Activated CD4-positive, alpha-beta T cell treated with anti-CD3 and anti-CD28 coated beads, Interleukin-2, amount 10 ng/mL, durations not matched to agents 7 days and 5 days (primary cell): ENCODE data around the gene ADAR. TPM values are rescaled to one million over a fixed set of nuclear protein-coding genes. Genes with fewer than 3 reads are reported as not detected.

Experiments
- CTCF ChIA-PET: fragments of 350-600 bp; sonication (Branson Sonifier 250); formaldehyde crosslinking; loops from one replicate; lab custom pipeline; 2021; ENCODE audit warnings: antibody characterized with exemption; lab: Charles Lee
- POLR2A ChIA-PET: fragments of 350-600 bp; sonication (Branson Sonifier 250); formaldehyde crosslinking; loops from one replicate; lab custom pipeline; 2021; ENCODE audit warnings: antibody characterized with exemption; lab: Charles Lee
- DNase-seq: peaks from one replicate; pipeline ENCODE4 v3.0.0-alpha.2; 2020
- H3K27ac Mint-ChIP-seq: one replicate; pipeline ENCODE4 v1.8.0; 2021; ENCODE audit warnings: mild to moderate bottlenecking, moderate library complexity, mixed read lengths
- H3K27me3 Mint-ChIP-seq: one replicate; pipeline ENCODE4 v1.8.0; 2021; ENCODE audit warnings: mixed read lengths
- H3K36me3 Mint-ChIP-seq: one replicate; pipeline ENCODE4 v1.8.0; 2021; ENCODE audit warnings: low read depth, mixed read lengths
- H3K4me1 Mint-ChIP-seq: one replicate; pipeline ENCODE4 v1.8.0; 2021; ENCODE audit warnings: mixed read lengths
- H3K4me3 Mint-ChIP-seq: one replicate; pipeline ENCODE4 v1.8.0; 2021; ENCODE audit warnings: mild to moderate bottlenecking, moderate library complexity, mixed read lengths
- H3K9me3 Mint-ChIP-seq: one replicate; pipeline ENCODE4 v1.8.0; 2021; ENCODE audit warnings: mixed read lengths
- total RNA-seq, 2 experiments: library from RNA; stranded (reverse); gene quantifications; one replicate each; pipeline ENCODE4 v1.2.3, GENCODE V29; 2021

The ADAR gene
- total RNA-seq, 2 experiments from 2014 or later: 384 to 394 TPM

GRCh38 chr1:154627257-154628120 is 19.5 kb upstream of the ADAR start:
- Mint-ChIP-seq H3K36me3 (peaks cover 27% of the 10 kb centered on the region), H3K4me3 (peak overlapping the region; percentile 100), H3K4me1 (peaks cover 44% of the 10 kb centered on the region), H3K27me3 (peaks cover 15% of the 10 kb centered on the region), H3K9me3 (peaks cover 13% of the 10 kb centered on the region), H3K27ac (peak overlapping the region; percentile 100)
- CTCF ChIA-PET: interaction anchor here (1.5 kb wide), 1 partner anchor 17 kb away, joined by 6 read pairs; no protein-coding TSS in a partner anchor
- peak; percentile 94 for DNase-seq
- POLR2A ChIA-PET: no interaction called here

- H3K9me3 Mint-ChIP-seq: peaks cover 13% of the 10 kb centered on the region
- ChIA-PET POLR2A (no interaction called here), CTCF (interaction anchor here (0.6 to 1.5 kb wide), 3 partner anchors 16 to 273 kb away, joined by 3 to 6 read pairs (median 3); no protein-coding TSS in a partner anchor)
- peaks cover 8% of the 10 kb centered on the region for H3K27me3 Mint-ChIP-seq
- peak overlapping the region; percentile 100 for H3K4me3 Mint-ChIP-seq
- H3K36me3 Mint-ChIP-seq: peaks cover 27% of the 10 kb centered on the region
- DNase-seq: peak; percentile 36
- peaks cover 52% of the 10 kb centered on the region for H3K4me1 Mint-ChIP-seq
- peak overlapping the region; percentile 100 for H3K27ac Mint-ChIP-seq
These were observed 18.7 kb upstream of the ADAR start for GRCh38 chr1:154626456-154627256.

- Mint-ChIP-seq H3K27ac (no peak overlapping the region), H3K4me1 (peaks cover 59% of the 10 kb centered on the region), H3K4me3 (peak overlapping the region; percentile 21), H3K27me3 (no peaks in the 10 kb centered on the region), H3K9me3 (peaks cover 12% of the 10 kb centered on the region), H3K36me3 (peaks cover 27% of the 10 kb centered on the region)
- POLR2A ChIA-PET: interaction anchor here (0.6 kb wide), 1 partner anchor 235 kb away, joined by 4 read pairs; no protein-coding TSS in a partner anchor
- CTCF ChIA-PET: interaction anchor here (0.6 to 0.8 kb wide), 2 partner anchors 7 to 15 kb away, joined by 3 to 4 read pairs; no protein-coding TSS in a partner anchor
- no peak for DNase-seq
These were observed 17.0 kb upstream of the ADAR start for GRCh38 chr1:154624746-154625643.

GRCh38 chr1:154623358-154623757 is 15.4 kb upstream of the ADAR start:
- DNase-seq: no peak
- Mint-ChIP-seq H3K9me3 (no peaks in the 10 kb centered on the region), H3K36me3 (peaks cover 26% of the 10 kb centered on the region), H3K27me3 (no peaks in the 10 kb centered on the region), H3K4me1 (peaks cover 59% of the 10 kb centered on the region), H3K27ac (no peak overlapping the region), H3K4me3 (no peak overlapping the region)
- ChIA-PET CTCF (interaction anchor here (0.7 kb wide), 1 partner anchor 220 kb away, joined by 3 read pairs; no protein-coding TSS in a partner anchor), POLR2A (no interaction called here)

- no peaks in the 10 kb centered on the region for H3K27me3 Mint-ChIP-seq
- peak overlapping the region; percentile 66 for H3K27ac Mint-ChIP-seq
- peaks cover 57% of the 10 kb centered on the region for H3K4me1 Mint-ChIP-seq
- no peak overlapping the region for H3K4me3 Mint-ChIP-seq
- POLR2A ChIA-PET: no interaction called here
- CTCF ChIA-PET: no interaction called here
- no peaks in the 10 kb centered on the region for H3K9me3 Mint-ChIP-seq
- H3K36me3 Mint-ChIP-seq: peaks cover 26% of the 10 kb centered on the region
- DNase-seq: no peak
These were observed 14.6 kb upstream of the ADAR start for GRCh38 chr1:154622503-154623039.

GRCh38 chr1:154621875-154622274 is 13.9 kb upstream of the ADAR start:
- no peaks in the 10 kb centered on the region for H3K27me3 Mint-ChIP-seq
- ChIA-PET POLR2A (no interaction called here), CTCF (no interaction called here)
- peak overlapping the region; percentile 75 for H3K27ac Mint-ChIP-seq
- no peaks in the 10 kb centered on the region for H3K9me3 Mint-ChIP-seq
- H3K4me3 Mint-ChIP-seq: no peak overlapping the region
- peaks cover 25% of the 10 kb centered on the region for H3K36me3 Mint-ChIP-seq
- no peak for DNase-seq
- H3K4me1 Mint-ChIP-seq: peaks cover 60% of the 10 kb centered on the region

- no peak for DNase-seq
- Mint-ChIP-seq H3K9me3 (no peaks in the 10 kb centered on the region), H3K27ac (no peak overlapping the region), H3K36me3 (peaks cover 22% of the 10 kb centered on the region), H3K4me3 (no peak overlapping the region), H3K4me1 (peaks cover 61% of the 10 kb centered on the region), H3K27me3 (no peaks in the 10 kb centered on the region)
- POLR2A ChIA-PET: no interaction called here
- CTCF ChIA-PET: interaction anchor here (0.6 to 1.6 kb wide), 2 partner anchors 11 to 1441 kb away, joined by 3 to 4 read pairs; no protein-coding TSS in a partner anchor
These were observed 12.8 kb upstream of the ADAR start for GRCh38 chr1:154620751-154621150.

GRCh38 chr1:154619181-154619948 is 11.4 kb upstream of the ADAR start:
- Mint-ChIP-seq H3K27ac (no peak overlapping the region), H3K4me1 (peaks cover 62% of the 10 kb centered on the region), H3K36me3 (peaks cover 15% of the 10 kb centered on the region), H3K9me3 (no peaks in the 10 kb centered on the region), H3K4me3 (no peak overlapping the region), H3K27me3 (no peaks in the 10 kb centered on the region)
- no peak for DNase-seq
- POLR2A ChIA-PET: no interaction called here
- CTCF ChIA-PET: interaction anchor here (1.2 to 1.6 kb wide), 2 partner anchors 9 to 432 kb away, joined by 4 read pairs; partner anchors contain the start of gene ADAM15

- no peak for DNase-seq
- H3K27me3 Mint-ChIP-seq: no peaks in the 10 kb centered on the region
- H3K9me3 Mint-ChIP-seq: no peaks in the 10 kb centered on the region
- peaks cover 6% of the 10 kb centered on the region for H3K36me3 Mint-ChIP-seq
- CTCF ChIA-PET: interaction anchor here (0.6 to 1.2 kb wide), 2 partner anchors 18 to 721 kb away, joined by 3 to 5 read pairs; no protein-coding TSS in a partner anchor
- peaks cover 52% of the 10 kb centered on the region for H3K4me1 Mint-ChIP-seq
- no peak overlapping the region for H3K27ac Mint-ChIP-seq
- no peak overlapping the region for H3K4me3 Mint-ChIP-seq
- POLR2A ChIA-PET: no interaction called here
These were observed 8.8 kb upstream of the ADAR start for GRCh38 chr1:154616659-154617345.

- POLR2A ChIA-PET: no interaction called here
These were observed 7.4 kb upstream of the ADAR start for GRCh38 chr1:154615411-154615810.

GRCh38 chr1:154614901-154615300 is 6.9 kb upstream of the ADAR start:
- H3K27ac Mint-ChIP-seq: peak overlapping the region; percentile 26
- H3K36me3 Mint-ChIP-seq: peaks cover 8% of the 10 kb centered on the region
- peak; percentile 5 for DNase-seq
- H3K27me3 Mint-ChIP-seq: no peaks in the 10 kb centered on the region
- no peaks in the 10 kb centered on the region for H3K9me3 Mint-ChIP-seq
- H3K4me1 Mint-ChIP-seq: peaks cover 61% of the 10 kb centered on the region
- POLR2A ChIA-PET: no interaction called here
- CTCF ChIA-PET: no interaction called here
- no peak overlapping the region for H3K4me3 Mint-ChIP-seq

More at GRCh38 chr1:154615411-154615810, 7.4 kb upstream of the ADAR start:
- H3K4me3 Mint-ChIP-seq: no peak overlapping the region
- peaks cover 57% of the 10 kb centered on the region for H3K4me1 Mint-ChIP-seq
- peaks cover 6% of the 10 kb centered on the region for H3K36me3 Mint-ChIP-seq
- DNase-seq: peak; percentile 3
- no peaks in the 10 kb centered on the region for H3K27me3 Mint-ChIP-seq
- CTCF ChIA-PET: no interaction called here
- no peak overlapping the region for H3K27ac Mint-ChIP-seq
- H3K9me3 Mint-ChIP-seq: no peaks in the 10 kb centered on the region
